Stimulated activated CD8-positive, alpha-beta memory T cell treated with anti-CD3 and anti-CD28 coated beads, Interleukin-15, amount 100 ng/mL, for 24 hours (primary cell): ENCODE results near the gene CELA3A.

ENCODE experiments used
- DNase-seq: peaks from one replicate; pipeline ENCODE4 v3.0.0-alpha.2; 2020; ENCODE audit warnings: low read depth

The CELA3A gene

GRCh38 chr1:22050330-22050729, 48.9 kb downstream of the CELA3A start:
- DNase-seq: no peak

GRCh38 chr1:22051607-22052114, 50.2 kb downstream of the CELA3A start:
- no peak for DNase-seq

GRCh38 chr1:22052115-22053016, 50.9 kb downstream of the CELA3A start, which contains the start of gene CDC42:
CDC42 (plus strand) TSS chr1:22052709; CDS start chr1:22078479, 25,770 bp downstream.
- DNase-seq: peak; percentile 95

- peak; percentile 24 for DNase-seq
These were observed 51.8 kb downstream of the CELA3A start for GRCh38 chr1:22053017-22053860.

GRCh38 chr1:22053861-22054770, 52.7 kb downstream of the CELA3A start:
- no peak for DNase-seq

- DNase-seq: no peak
These were observed 54.0 kb downstream of the CELA3A start for GRCh38 chr1:22055463-22055862.

GRCh38 chr1:22056043-22056442, 54.6 kb downstream of the CELA3A start:
- no peak for DNase-seq

GRCh38 chr1:22056936-22057335, 55.5 kb downstream of the CELA3A start:
- DNase-seq: no peak

GRCh38 chr1:22057861-22058260, 56.4 kb downstream of the CELA3A start:
- no peak for DNase-seq
